HFF-Myc (cell line): ENCODE data around the gene MAP9.

Experiments
- DNase-seq: peaks from one replicate; pipeline ENCODE4 v3.0.0-alpha.2; 2011; ENCODE audit warnings: low read depth; ENCODE audit errors: extremely low read depth
- H3K4me3 ChIP-seq: replicated peaks from 2 replicates; pipeline ENCODE4 v1.5.1; 2011; ENCODE audit warnings: low read depth, mild to moderate bottlenecking, control low read depth, low read length
- CTCF ChIP-seq: IDR thresholded peaks from 2 replicates; pipeline ENCODE4 v1.5.1; 2012; ENCODE audit warnings: mild to moderate bottlenecking, low read depth, low read length, control low read depth; ENCODE audit errors: missing control alignments

MAP9 gene

DNA sequence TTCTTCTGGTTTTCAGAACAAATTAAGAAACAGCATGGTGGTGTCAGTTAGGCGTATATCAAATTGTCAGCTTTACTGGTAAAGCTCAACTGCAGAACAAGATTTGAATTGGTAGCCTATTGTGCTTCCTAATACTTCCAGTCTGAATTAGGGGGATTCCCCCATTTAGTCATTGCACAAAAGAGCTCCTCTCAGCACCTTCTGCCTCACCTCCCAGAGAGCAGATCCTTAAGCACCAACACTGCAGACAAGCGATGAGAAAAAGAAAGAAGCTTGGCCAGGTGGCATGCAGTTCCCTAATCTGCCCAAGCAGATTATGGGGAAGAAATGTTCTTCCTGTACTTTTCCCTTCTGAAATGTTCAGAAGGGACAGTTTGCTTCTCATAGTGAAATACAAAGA is 9.2 kb downstream of the MAP9 start:
- TF ChIP-seq CTCF: no peak
- H3K4me3 ChIP-seq: no peak overlapping the region
- no peak for DNase-seq

DNA sequence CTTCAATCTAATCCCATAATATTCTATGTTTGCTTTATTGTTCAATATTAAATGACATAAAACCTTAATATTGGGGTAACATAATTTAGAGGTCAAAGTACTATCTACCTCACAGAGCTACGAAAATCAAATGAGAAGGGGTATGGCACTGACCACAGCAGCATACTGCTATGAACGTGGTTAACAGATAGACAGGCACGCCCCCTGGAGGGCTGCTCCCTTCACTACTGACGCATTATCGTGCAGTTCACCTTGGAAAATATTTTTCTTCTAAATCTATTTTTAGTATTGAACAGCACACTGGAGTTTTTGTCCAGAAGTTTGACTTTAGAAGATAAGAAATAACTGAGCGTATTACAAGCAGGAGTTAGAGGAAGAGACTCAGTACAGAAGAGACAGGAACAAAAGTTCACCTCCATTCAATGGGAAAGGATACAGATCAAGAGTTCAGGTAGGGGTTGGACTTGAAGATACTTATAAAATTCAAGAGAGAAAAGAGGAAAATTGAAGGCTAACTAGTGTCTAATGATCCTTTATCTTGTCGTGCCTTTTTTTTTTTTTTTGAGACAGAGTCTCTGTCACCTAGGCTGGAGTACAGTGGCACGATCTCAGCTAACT is 22.7 kb downstream of the MAP9 start:
- no peak for DNase-seq
- no peak overlapping the region for H3K4me3 ChIP-seq
- peak; percentile 77 for TF ChIP-seq CTCF

- no peak for TF ChIP-seq CTCF
- no peak for DNase-seq
- no peak overlapping the region for H3K4me3 ChIP-seq
Measured at GRCh38 chr4:155342142-155342541, 34.6 kb downstream of the MAP9 start.

GRCh38 chr4:155339999-155340398 is 36.8 kb downstream of the MAP9 start:
- no peak overlapping the region for H3K4me3 ChIP-seq
- no peak for DNase-seq
- TF ChIP-seq CTCF: no peak

GRCh38 chr4:155339588-155339987 is 37.2 kb downstream of the MAP9 start:
- no peak for DNase-seq
- H3K4me3 ChIP-seq: no peak overlapping the region
- TF ChIP-seq CTCF: no peak

DNA sequence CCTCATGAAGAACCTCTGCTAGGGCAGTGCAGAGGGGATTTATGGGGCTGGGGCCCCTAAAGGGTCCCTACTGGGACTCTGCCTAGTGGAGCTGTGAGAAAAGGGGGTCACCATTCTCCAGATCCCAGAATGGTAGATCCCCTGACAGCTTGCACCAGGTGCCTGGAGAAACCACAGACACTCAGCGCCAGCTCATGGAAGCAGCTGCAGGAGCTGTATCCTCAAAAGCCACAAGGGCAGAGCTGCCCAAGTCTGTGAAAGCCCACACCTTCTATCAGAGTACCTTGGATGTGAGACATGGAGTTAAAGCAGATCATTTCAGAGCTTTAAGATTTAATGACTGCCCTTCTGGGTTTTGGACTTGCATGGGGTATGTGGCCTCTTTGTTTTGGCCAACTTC is 38.6 kb downstream of the MAP9 start:
- H3K4me3 ChIP-seq: no peak overlapping the region
- DNase-seq: no peak
- TF ChIP-seq CTCF: no peak

DNA sequence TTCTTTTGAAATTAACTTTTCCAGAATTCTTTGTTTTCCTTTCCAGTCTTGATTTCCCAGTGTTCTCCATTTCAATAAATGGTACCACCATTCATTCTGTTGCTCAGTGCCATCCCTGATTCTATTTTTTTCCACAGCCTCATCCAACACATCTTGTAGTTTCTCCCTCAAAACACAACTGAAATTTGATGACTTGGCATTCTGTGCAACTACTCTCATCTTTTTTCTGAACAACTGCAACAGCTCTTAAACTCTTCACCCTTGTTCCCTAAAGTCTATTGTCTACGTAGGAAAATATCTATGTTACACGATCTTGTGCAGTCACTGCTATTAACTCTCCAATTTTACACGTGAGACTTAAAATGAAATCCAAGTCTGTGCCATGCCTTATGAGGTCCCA is 40.5 kb downstream of the MAP9 start:
- H3K4me3 ChIP-seq: no peak overlapping the region
- DNase-seq: no peak
- TF ChIP-seq CTCF: no peak
